HG02571 (cell line): ENCODE measurements around the gene IL10RB.

Experiments used
- ATAC-seq: cut with Tn5 transposase; IDR thresholded peaks from one replicate; pipeline ENCODE4 v1.9.1; 2021; ENCODE audit warnings: mild to moderate bottlenecking, moderate library complexity; ENCODE audit not compliant: unreplicated experiment

IL10RB gene

DNA sequence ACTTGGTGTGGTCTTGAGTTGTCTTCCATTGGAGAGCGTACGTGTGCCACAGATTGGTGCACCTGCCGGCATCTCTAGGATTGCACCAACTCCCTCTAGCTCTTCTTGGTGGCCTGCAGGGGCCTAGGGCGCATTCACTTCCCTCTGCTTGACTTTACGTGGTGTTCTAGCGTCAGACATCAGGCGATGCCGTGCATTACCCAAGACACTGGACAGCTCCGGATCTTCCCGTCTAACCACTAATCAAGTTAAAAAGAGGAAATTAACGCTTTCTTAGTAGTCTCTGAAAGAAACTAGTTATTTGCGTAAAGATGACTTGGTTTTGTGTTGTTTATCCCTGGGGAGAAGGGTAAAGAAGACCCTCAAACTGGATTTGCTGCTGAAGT, 510 bp upstream of the IL10RB start:
- ATAC-seq, result peak; percentile 16

- no peak for ATAC-seq
Observed at GRCh38 chr21:33266789-33267135, 595 bp downstream of the IL10RB start.

DNA sequence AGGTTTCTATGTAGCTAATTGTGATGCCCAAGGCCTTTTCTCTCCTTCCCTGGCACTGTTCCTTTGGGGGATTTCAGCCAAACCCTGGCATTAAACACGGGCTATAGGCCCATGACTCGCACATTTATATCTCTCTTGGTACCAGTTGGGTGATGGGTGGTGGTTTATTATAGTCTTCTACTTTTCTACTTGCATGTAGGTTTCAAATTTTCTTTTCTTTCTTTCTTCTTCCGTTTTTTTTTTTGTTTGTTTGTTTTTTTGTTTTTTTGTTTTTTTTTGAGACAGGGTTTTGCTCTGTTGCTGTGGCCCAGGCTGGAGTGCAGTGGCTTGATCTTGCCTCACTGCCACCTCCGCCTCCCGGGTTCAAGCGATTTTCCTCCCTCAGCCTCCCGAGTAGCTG, 1.1 kb downstream of the IL10RB start:
- no peak for ATAC-seq

DNA sequence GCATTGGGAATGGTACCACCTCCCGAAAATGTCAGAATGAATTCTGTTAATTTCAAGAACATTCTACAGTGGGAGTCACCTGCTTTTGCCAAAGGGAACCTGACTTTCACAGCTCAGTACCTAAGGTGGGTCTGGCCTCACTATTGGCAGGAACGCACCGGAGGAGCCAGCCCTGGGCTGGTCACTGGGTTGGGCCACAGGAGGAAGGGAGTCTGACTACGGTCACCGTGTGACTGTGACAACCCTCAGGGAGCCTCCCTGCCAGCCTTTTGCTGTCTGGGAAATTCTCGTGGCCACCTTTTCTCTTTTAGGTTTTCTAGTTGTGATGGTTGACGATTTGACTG, 2.2 kb downstream of the IL10RB start:
- ATAC-seq, result peak; percentile 20

DNA sequence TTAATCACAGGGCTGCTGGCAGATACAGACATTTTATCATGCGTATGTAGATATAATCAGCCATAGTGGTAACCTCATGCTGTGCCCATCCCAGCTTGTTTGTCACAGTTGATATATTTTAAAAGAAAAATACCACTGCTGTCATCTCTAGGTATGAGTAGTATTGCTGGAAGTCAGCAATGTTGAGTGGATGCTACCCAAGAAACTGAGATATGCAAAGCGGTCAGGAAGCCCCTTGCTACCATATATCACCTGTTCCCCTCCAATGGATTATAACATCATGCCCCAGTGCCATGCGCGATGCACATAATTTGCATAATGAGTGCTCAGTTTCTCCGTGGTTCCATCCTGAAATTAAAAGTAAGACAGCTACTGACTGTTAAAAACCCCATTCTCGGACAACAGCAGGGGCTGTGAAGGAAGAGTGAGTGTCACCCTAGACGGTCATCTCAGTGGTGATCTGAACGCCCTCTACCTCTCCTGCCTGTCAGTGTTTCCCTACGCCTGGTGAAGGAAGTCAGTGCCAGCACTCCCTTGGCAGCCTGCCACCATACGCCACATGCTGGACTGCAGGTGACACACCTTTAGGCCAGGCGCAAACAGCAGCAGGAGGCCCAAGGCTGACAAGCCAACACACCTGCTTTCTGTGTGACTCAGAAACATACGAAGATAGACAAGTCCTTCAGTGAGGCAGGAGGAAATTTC, 2.7 kb downstream of the IL10RB start:
- ATAC-seq, result peak; percentile 54

- no peak for ATAC-seq
Observed at GRCh38 chr21:33270986-33271385, 4.8 kb downstream of the IL10RB start.

GRCh38 chr21:33273044-33273443, 6.9 kb downstream of the IL10RB start:
- ATAC-seq, result no peak

- no peak for ATAC-seq
Observed at GRCh38 chr21:33278721-33279120, 12.6 kb downstream of the IL10RB start.

DNA sequence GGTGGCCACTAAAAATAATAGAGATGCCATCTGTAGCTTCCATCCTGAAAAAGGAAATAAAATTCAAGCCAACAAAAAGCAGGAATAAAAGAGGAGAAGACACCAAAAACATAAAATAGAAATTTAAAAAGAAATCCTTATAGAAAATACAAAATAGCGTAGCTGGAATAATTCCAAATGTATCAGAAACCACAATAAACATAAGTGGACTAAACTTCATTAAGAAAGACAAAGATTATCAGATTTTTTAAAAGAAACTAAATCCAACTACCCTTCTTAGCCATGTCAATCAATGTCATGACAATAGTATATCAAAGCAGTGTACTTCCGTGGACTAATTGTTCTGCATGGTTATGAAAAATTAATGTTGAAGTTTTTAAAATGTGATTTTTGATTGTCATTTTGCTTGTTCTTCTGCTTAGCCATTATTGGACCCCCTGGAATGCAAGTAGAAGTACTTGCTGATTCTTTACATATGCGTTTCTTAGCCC, 13.2 kb downstream of the IL10RB start:
- no peak for ATAC-seq

GRCh38 chr21:33281096-33281652, 15.0 kb downstream of the IL10RB start:
- no peak for ATAC-seq

GRCh38 chr21:33283203-33283602, 17.0 kb downstream of the IL10RB start:
- no peak for ATAC-seq

DNA sequence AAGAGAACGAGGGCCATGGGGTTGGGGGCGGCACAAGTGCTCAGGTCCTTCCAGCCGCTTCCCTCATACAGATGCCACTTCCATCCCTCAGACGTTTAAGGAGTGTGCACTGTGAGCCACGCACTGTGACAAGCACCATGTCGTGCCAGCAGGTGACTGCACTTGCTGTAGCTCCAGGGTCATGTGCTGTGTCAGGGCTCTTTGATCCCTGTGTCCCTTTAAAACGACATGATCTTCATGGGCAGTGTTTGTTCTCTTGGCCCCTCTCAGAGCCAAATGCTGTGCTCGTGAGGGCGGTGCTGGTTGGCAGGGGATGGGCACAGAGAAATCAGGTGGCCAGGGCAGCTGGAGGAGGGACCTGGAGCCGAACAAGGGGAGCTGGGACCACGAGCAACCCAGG, 19.9 kb downstream of the IL10RB start:
- ATAC-seq, result no peak

DNA sequence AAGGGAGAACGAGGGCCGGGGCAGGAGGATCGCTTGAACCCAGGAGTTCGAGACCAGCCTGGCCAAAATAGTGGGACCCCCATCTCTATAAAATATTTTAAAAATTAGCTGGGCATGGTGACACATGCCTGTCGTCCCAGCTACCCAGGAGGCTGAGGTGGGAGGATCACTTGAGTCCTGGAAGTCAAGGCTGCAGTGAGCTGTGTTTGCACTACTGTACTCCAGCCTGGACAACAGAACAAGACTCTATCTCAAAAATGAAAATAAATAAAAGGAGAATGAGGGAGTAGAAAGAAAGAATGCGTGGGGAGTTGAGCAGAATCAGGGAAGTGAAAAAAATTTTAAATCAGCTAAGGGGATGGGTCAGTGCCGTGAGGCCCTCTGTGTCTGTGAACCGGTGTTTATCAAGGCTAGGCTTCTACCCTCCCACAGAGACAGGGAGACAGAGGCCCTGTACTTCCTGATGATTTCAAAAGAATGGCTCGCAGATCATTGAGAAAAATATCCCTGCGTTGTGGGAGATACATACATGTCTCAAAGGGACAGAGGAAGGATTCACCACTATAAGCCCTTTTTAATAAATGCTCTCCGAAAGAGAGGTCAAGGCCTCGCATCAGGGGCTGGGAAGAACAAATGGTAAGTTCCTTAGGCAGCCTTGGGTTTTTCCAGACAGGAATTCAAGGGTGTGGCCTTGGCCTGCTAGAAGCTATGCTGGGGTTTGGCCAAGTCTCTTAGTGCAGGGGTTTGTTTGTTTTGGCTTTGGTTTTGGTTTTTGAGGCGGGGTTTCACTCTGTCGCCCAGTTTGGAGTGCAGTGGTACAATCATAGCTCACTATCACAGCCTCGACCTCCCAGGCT, 20.7 kb downstream of the IL10RB start:
- no peak for ATAC-seq

GRCh38 chr21:33289199-33289819, 23.1 kb downstream of the IL10RB start:
- ATAC-seq, result no peak

GRCh38 chr21:33290441-33290840, 24.3 kb downstream of the IL10RB start:
- ATAC-seq, result no peak

GRCh38 chr21:33291686-33292085, 25.5 kb downstream of the IL10RB start:
- no peak for ATAC-seq

DNA sequence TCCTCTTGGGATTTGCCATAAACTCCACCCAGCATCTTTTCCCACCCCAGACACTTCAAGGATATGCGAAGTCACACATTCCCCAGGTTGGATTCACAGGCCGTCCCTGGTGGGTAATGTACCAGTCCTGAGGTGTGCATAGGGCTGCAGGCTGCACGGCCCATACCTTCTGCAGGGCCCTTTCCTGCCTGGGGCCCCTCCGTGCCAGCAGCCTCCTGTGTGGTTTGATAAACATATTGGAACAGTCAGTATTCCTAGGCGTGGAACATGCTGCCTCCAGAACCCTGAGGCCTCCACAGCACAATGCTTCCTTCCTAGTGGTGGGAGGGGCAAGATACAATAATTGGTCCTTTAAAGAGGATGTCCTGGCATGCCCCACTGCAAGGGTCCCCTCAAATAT, 26.6 kb downstream of the IL10RB start:
- ATAC-seq, result no peak

DNA sequence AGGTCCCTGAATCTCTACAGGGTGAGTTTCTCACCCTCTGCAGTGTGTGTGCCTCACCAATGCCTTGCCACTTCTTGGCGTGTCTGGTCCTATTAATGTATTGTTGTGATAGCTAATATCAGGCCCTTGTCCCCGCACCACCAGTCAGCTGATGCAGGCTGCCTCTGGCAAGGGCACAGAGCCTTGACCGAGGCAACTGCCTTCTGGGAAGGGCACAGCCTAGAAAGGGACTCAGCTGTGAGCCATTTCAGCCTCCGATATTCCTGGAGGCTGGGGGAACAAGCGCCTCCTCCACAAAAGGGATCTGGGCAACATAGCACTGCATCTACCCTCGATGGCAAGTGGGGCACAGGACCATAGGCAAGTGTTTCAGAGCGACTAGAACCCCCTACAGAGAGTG, 27.0 kb downstream of the IL10RB start:
- no peak for ATAC-seq

- no peak for ATAC-seq
Observed at GRCh38 chr21:33293811-33294216, 27.6 kb downstream of the IL10RB start.

- no peak for ATAC-seq
Observed at GRCh38 chr21:33296156-33296555, 30.0 kb downstream of the IL10RB start.

- peak; percentile 39 for ATAC-seq
Observed at GRCh38 chr21:33299181-33299752, 33.1 kb downstream of the IL10RB start.
